Effector memory CD4-positive, alpha-beta T cell (primary cell): ENCODE measurements around the gene ZBTB9.

Experiments used
- DNase-seq, 3 donors: peaks; one replicate each; pipeline ENCODE4 v3.0.0-alpha.2; 2020
- H3K27ac ChIP-seq: 2 replicates; pipeline ENCODE4 v1.7.0; 2013; ENCODE audit warnings: mild to moderate bottlenecking, low read length, moderate library complexity; ENCODE audit not compliant: insufficient read depth, poor library complexity, severe bottlenecking
- H3K27me3 ChIP-seq: replicated peaks from 2 replicates; pipeline ENCODE4 v1.7.0; 2013; ENCODE audit warnings: mild to moderate bottlenecking, low read length; ENCODE audit not compliant: insufficient read depth, control insufficient read depth, poor library complexity, severe bottlenecking
- H3K36me3 ChIP-seq: 2 replicates; pipeline ENCODE4 v1.7.0; 2013; ENCODE audit warnings: mild to moderate bottlenecking, low read length, moderate library complexity; ENCODE audit not compliant: control insufficient read depth, insufficient read depth
- H3K4me1 ChIP-seq: 2 replicates; pipeline ENCODE4 v1.7.0; 2013; ENCODE audit warnings: low read length, mild to moderate bottlenecking; ENCODE audit not compliant: control insufficient read depth, insufficient read depth, poor library complexity, severe bottlenecking
- H3K4me3 ChIP-seq: 2 replicates; pipeline ENCODE4 v1.7.0; 2013; ENCODE audit warnings: low read length, low read depth, mild to moderate bottlenecking; ENCODE audit not compliant: insufficient read depth, poor library complexity, severe bottlenecking
- H3K9me3 ChIP-seq: 2 replicates; pipeline ENCODE4 v1.7.0; 2013; ENCODE audit warnings: mild to moderate bottlenecking, low read length, moderate library complexity; ENCODE audit not compliant: control insufficient read depth

Gene ZBTB9

DNA sequence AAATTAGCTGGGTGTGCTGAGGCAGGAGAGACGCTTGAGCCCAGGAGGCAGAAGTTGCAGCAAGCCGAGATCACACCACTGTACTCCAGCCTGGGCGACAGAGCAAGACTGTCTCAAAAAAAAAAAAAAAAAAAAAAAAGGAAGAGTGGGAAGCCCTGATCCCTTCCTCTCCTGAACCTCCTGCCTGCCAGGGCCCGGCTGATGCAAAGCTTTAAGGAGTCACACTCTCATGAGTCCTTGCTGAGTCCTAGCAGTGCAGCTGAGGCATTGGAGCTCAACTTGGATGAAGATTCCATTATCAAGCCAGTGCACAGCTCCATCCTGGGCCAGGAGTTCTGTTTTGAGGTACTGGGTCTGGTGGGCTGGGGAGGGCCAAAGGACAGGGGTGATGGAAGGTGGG is 19.4 kb upstream of the ZBTB9 start:
- DNase-seq: no peak
- H3K36me3 ChIP-seq: peaks cover 45% of the 10 kb centered on the region
- no peaks in the 10 kb centered on the region for H3K9me3 ChIP-seq

DNA sequence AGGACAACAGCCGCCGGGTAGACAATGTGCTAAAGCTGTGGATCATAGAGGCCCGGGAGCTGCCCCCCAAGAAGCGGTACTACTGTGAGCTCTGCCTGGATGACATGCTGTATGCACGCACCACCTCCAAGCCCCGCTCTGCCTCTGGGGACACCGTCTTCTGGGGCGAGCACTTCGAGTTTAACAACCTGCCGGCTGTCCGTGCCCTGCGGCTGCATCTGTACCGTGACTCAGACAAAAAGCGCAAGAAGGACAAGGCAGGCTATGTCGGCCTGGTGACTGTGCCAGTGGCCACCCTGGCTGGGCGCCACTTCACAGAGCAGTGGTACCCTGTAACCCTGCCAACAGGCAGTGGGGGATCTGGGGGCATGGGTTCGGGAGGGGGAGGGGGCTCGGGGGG is 16.7 kb upstream of the ZBTB9 start:
- H3K9me3 ChIP-seq: no peaks in the 10 kb centered on the region
- no peaks in the 10 kb centered on the region for H3K27me3 ChIP-seq
- peaks cover 66% of the 10 kb centered on the region for H3K36me3 ChIP-seq
- no peak overlapping the region for H3K4me3 ChIP-seq
- no peak for DNase-seq
- no peak overlapping the region for H3K27ac ChIP-seq
- H3K4me1 ChIP-seq: no peaks in the 10 kb centered on the region

More for the DNA sequence above, 19.4 kb upstream of the ZBTB9 start:
- Histone ChIP-seq H3K4me1 (peaks cover 23% of the 10 kb centered on the region), H3K4me3 (no peak overlapping the region), H3K27me3 (no peaks in the 10 kb centered on the region), H3K27ac (no peak overlapping the region)

DNA sequence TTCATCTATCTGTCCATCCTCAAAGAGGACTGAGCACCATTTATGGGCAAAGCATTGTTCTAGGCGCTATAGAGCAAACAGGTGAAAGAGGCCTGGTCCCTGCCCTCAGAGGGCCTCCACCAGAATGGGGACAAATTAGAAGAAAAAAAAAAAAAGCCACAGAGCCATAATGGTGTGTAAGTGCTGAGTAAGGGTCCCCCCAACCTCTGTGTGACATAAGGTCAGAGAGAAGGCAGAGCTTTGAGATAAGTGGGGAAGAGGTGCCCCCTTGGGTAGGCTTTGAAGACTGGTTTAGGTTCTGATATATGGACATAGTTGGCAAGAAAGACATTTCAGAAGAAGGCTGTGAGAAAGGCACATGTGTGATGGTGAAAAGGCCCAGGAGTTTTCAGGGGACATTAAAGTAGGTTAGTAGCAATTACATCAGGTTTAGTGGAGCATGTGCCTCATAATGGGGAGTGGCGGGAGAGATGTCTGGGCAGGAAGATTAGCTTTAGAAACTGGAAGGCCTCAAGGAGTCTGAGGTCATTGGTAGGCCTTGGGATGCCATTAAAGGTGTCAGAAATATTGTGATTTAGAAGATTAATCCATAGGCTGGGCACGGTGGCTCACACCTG is 15.3 kb upstream of the ZBTB9 start:
- H3K36me3 ChIP-seq: peaks cover 76% of the 10 kb centered on the region
- DNase-seq: no peak
- no peak overlapping the region for H3K4me3 ChIP-seq

DNA sequence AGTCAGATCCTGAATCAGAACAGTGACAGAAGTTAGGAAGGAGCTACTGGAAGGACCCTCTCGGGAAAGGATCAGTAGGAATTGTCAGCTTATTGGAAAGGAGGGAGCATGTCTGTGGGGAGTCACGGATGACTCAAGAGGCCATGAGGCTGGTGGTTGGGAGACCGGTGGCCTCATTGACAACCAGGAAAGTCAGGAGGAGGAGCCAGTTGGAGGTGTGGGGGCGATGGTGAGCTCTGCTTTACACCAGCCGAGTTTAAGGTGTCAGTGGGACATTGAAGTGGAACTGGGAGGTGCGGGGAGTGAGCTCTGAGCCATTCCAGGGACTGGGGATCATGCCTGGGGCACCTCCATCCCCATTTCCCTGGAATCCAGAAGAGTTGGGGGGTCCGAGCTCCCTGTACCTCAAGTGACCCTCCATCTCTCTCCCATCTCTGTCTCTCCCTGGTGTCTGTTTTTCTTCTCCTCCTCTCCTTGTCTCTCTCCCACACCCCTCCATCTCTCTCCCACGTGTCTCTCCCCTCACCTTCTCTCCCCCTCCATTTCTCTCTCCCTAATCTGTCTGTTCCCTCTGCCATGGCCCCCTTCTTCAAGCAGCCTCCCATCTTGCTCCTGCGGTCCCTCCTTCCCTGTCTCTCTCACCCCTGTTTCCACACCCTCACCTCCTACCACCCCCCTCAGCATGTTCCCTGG is 14.3 kb upstream of the ZBTB9 start:
- no peaks in the 10 kb centered on the region for H3K9me3 ChIP-seq
- H3K27me3 ChIP-seq: no peaks in the 10 kb centered on the region
- DNase-seq: no peak
- H3K4me3 ChIP-seq: no peak overlapping the region
- no peaks in the 10 kb centered on the region for H3K4me1 ChIP-seq
- peaks cover 81% of the 10 kb centered on the region for H3K36me3 ChIP-seq
- no peak overlapping the region for H3K27ac ChIP-seq

More for the DNA sequence above, 15.3 kb upstream of the ZBTB9 start:
- no peaks in the 10 kb centered on the region for H3K27me3 ChIP-seq
- no peaks in the 10 kb centered on the region for H3K9me3 ChIP-seq
- H3K4me1 ChIP-seq: no peaks in the 10 kb centered on the region
- H3K27ac ChIP-seq: no peak overlapping the region

DNA sequence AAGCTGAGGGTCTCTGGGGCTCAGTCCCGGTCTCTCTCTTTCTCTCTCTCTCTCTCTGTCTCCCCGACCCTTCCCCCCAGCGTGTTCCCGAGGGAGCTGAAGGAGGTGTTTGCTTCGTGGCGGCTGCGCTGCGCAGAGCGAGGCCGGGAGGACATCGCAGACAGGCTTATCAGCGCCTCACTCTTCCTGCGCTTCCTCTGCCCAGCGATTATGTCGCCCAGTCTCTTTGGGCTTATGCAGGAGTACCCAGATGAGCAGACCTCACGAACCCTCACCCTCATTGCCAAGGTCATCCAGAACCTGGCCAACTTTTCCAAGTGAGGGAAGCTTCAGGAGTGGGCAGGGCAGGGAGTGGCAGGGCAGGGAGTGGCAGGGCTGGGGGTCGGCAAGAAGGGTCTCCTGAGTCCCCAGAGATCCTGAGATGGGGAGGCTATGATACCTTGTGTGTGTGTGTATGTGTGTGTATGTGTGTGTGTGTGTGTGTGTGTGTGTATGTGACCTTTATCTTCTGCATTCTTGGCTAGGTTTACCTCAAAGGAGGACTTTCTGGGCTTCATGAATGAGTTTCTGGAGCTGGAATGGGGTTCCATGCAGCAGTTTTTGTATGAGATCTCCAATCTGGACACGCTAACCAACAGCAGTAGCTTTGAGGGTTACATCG is 13.6 kb upstream of the ZBTB9 start:
- Histone ChIP-seq H3K27me3 (no peaks in the 10 kb centered on the region), H3K36me3 (peaks cover 75% of the 10 kb centered on the region)
- DNase-seq: no peak

DNA sequence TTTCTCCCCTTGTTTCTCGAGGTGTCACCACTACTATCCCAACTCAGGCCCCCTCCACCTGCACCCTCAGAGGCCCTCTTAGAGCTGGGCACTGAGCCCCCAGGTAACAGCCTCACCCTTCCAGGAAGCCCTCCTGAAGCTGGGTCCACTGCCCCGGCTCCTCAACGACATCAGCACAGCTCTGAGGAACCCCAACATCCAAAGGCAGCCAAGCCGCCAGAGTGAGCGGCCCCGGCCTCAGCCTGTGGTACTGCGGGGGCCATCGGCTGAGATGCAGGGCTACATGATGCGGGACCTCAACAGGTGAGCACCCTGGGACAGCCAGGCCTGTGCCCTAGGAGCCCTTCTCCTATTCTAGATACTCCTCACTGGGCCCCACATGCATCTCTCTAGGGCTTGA is 12.9 kb upstream of the ZBTB9 start:
- peaks cover 75% of the 10 kb centered on the region for H3K36me3 ChIP-seq
- H3K27ac ChIP-seq: no peak overlapping the region
- no peaks in the 10 kb centered on the region for H3K9me3 ChIP-seq
- no peaks in the 10 kb centered on the region for H3K4me1 ChIP-seq
- no peaks in the 10 kb centered on the region for H3K27me3 ChIP-seq
- no peak for DNase-seq
- no peak overlapping the region for H3K4me3 ChIP-seq

More for the DNA sequence above, 13.6 kb upstream of the ZBTB9 start:
- H3K9me3 ChIP-seq: no peaks in the 10 kb centered on the region
- H3K4me1 ChIP-seq: no peaks in the 10 kb centered on the region
- no peak overlapping the region for H3K4me3 ChIP-seq
- no peak overlapping the region for H3K27ac ChIP-seq

DNA sequence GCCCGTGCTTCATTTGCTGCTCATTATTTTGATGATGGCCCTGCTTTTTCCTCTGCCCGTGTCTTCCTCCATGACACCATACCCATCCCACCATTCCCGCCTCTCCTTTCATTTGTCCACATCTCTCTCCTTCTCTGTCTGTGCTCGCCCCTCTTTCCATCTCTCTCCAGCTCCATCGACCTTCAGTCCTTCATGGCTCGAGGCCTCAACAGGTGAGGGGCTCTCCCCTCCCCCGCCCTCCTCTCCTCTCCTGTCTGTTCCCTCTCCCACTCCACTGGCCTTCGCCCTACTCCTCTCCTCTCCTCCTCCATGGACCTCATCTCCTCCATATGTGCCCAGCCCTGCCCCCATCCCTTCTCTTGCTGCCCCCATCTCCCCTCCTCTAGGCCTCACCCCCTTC is 12.1 kb upstream of the ZBTB9 start:
- H3K4me1 ChIP-seq: no peaks in the 10 kb centered on the region
- DNase-seq: no peak
- H3K27ac ChIP-seq: no peak overlapping the region
- H3K4me3 ChIP-seq: no peak overlapping the region
- H3K9me3 ChIP-seq: no peaks in the 10 kb centered on the region
- H3K36me3 ChIP-seq: peaks cover 67% of the 10 kb centered on the region
- no peaks in the 10 kb centered on the region for H3K27me3 ChIP-seq

DNA sequence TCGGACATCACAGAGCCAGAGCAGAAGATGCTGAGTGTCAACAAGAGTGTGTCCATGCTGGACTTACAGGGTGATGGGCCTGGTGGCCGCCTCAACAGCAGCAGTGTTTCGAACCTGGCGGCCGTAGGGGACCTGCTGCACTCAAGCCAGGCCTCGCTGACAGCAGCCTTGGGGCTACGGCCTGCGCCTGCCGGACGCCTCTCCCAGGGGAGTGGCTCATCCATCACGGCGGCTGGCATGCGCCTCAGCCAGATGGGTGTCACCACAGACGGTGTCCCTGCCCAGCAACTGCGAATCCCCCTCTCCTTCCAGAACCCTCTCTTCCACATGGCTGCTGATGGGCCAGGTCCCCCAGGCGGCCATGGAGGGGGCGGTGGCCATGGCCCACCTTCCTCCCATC is 11.4 kb upstream of the ZBTB9 start:
- DNase-seq: no peak
- Histone ChIP-seq H3K36me3 (peaks cover 66% of the 10 kb centered on the region), H3K27ac (no peak overlapping the region), H3K4me1 (no peaks in the 10 kb centered on the region), H3K9me3 (no peaks in the 10 kb centered on the region), H3K4me3 (no peak overlapping the region), H3K27me3 (no peaks in the 10 kb centered on the region)

DNA sequence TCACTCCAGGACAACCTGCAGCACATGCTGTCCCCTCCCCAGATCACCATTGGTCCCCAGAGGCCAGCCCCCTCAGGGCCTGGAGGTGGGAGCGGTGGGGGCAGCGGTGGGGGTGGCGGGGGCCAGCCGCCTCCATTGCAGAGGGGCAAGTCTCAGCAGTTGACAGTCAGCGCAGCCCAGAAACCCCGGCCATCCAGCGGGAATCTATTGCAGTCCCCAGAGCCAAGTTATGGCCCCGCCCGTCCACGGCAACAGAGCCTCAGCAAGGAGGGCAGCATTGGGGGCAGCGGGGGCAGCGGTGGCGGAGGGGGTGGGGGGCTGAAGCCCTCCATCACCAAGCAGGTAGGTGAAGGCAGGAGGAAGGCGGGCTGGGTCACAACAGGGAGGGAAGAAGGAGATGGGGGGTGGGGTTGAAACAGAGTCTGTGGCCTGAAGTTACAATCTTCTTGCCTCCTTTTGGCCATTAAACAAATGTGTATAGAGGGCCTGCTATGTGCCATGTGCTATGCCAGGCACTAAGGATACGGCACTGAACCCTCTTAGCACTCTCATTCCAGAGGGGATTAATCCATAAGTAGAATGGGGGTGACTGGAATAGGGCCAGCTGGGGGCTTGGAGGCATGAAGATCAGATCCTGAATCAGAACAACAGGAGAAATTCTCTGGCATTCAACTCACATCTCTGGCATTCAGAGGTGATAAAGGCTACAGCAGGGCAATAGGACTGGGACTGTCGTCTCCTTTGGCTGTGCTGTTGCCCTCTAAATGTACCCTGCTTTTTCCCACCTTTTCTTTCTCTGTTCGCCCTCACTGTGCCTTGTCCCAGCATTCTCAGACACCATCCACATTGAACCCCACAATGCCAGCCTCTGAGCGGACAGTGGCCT is 10.5 kb upstream of the ZBTB9 start:
- Histone ChIP-seq H3K36me3 (peaks cover 68% of the 10 kb centered on the region), H3K27ac (no peak overlapping the region), H3K27me3 (no peaks in the 10 kb centered on the region), H3K9me3 (no peaks in the 10 kb centered on the region), H3K4me1 (no peaks in the 10 kb centered on the region), H3K4me3 (no peak overlapping the region)
- DNase-seq: no peak
